Neuronal stem cell (in vitro differentiated cells): ENCODE measurements around the gene TUBGCP2.

Source experiments
- DNase-seq: peaks from one replicate; pipeline ENCODE4 v3.0.0-alpha.2; 2013; ENCODE audit warnings: low spot score
- H2AFZ ChIP-seq: one replicate; pipeline ENCODE4 v1.6.1; 2013; ENCODE audit warnings: mild to moderate bottlenecking, low read length, inconsistent platforms
- H2AK5ac ChIP-seq: 2 replicates; pipeline ENCODE4 v1.6.1; 2013; ENCODE audit warnings: low read depth, mild to moderate bottlenecking, inconsistent platforms, low read length, moderate library complexity, mixed read lengths
- H2BK120ac ChIP-seq: 2 replicates; pipeline ENCODE4 v1.6.1; 2013; ENCODE audit warnings: low read depth, mild to moderate bottlenecking, inconsistent platforms, low read length, moderate library complexity, mixed read lengths
- H2BK12ac ChIP-seq: one replicate; pipeline ENCODE4 v1.6.1; 2013; ENCODE audit warnings: low read length, inconsistent platforms
- H2BK15ac ChIP-seq: 2 replicates; pipeline ENCODE4 v1.6.1; 2013; ENCODE audit warnings: mild to moderate bottlenecking, low read length, inconsistent platforms, mixed read lengths
- H2BK5ac ChIP-seq: one replicate; pipeline ENCODE4 v1.6.1; 2013; ENCODE audit warnings: inconsistent platforms, mild to moderate bottlenecking, low read length, moderate library complexity
- H3K14ac ChIP-seq: one replicate; pipeline ENCODE4 v1.6.1; 2013; ENCODE audit warnings: low read length, inconsistent platforms
- H3K18ac ChIP-seq: 2 replicates; pipeline ENCODE4 v1.6.1; 2013; ENCODE audit warnings: low read length, inconsistent platforms
- H3K23ac ChIP-seq: 2 replicates; pipeline ENCODE4 v1.6.1; 2013; ENCODE audit warnings: low read depth, mild to moderate bottlenecking, mixed read lengths, low read length, inconsistent platforms; ENCODE audit not compliant: poor library complexity
- H3K27ac ChIP-seq: replicated peaks from 3 replicates; pipeline ENCODE4 v1.5.1; 2013; ENCODE audit warnings: low read length, inconsistent platforms
- H3K27me3 ChIP-seq, 3 experiments: 2 replicates each; pipeline ENCODE4 v1.6.1; 2013; ENCODE audit warnings: low read length in 3 of 3, mild to moderate bottlenecking in 2 of 3, inconsistent platforms in 1 of 3, low read depth in 1 of 3, mixed read lengths in 1 of 3, moderate library complexity in 1 of 3; ENCODE audit not compliant: control insufficient read depth in 3 of 3, insufficient read depth in 3 of 3
- H3K36me3 ChIP-seq, 2 donors: replicated peaks in 1 of 2; 2 replicates each; pipeline ENCODE4 v1.6.1; 2013; ENCODE audit warnings: low read length in 2 of 2; ENCODE audit not compliant: control insufficient read depth in 2 of 2, insufficient read depth in 2 of 2
- H3K4ac ChIP-seq: 2 replicates; pipeline ENCODE4 v1.6.1; 2013; ENCODE audit warnings: inconsistent platforms, mild to moderate bottlenecking, low read length, moderate library complexity
- H3K4me1 ChIP-seq, 2 donors: 1 replicate in 1 of 2; 2 replicates in 1 of 2; pipeline ENCODE4 v1.6.1; 2013; ENCODE audit warnings: low read length in 2 of 2, low read depth in 1 of 2; ENCODE audit not compliant: control insufficient read depth in 2 of 2, insufficient read depth in 1 of 2
- H3K4me2 ChIP-seq: one replicate; pipeline ENCODE4 v1.6.1; 2013; ENCODE audit warnings: mild to moderate bottlenecking, low read length, inconsistent platforms; ENCODE audit not compliant: insufficient read depth, poor library complexity, severe bottlenecking
- H3K4me3 ChIP-seq, 2 donors: 2 replicates each; pipeline ENCODE4 v1.5.1; 2013; ENCODE audit warnings: low read length in 2 of 2, mild to moderate bottlenecking in 2 of 2, inconsistent platforms in 1 of 2, moderate library complexity in 1 of 2
- H3K79me1 ChIP-seq: one replicate; pipeline ENCODE4 v1.6.1; 2013; ENCODE audit warnings: low read depth, mild to moderate bottlenecking, inconsistent platforms, low read length, moderate library complexity
- H3K9ac ChIP-seq: one replicate; pipeline ENCODE4 v1.6.1; 2013; ENCODE audit warnings: mild to moderate bottlenecking, low read depth, low read length, inconsistent platforms; ENCODE audit not compliant: poor library complexity
- H3K9me3 ChIP-seq, 2 donors: replicated peaks in 1 of 2; 2 replicates each; pipeline versions ENCODE3 to v1.6.1; 2013; ENCODE audit warnings: low read length in 2 of 2, mild to moderate bottlenecking in 2 of 2, inconsistent platforms in 1 of 2, low read depth in 1 of 2, mixed read lengths in 1 of 2, moderate library complexity in 1 of 2; ENCODE audit not compliant: control insufficient read depth in 2 of 2, insufficient read depth in 1 of 2
- H4K8ac ChIP-seq: one replicate; pipeline ENCODE4 v1.6.1; 2013; ENCODE audit warnings: low read depth, mild to moderate bottlenecking, inconsistent platforms, low read length, moderate library complexity
- H4K91ac ChIP-seq: one replicate; pipeline ENCODE4 v1.6.1; 2013; ENCODE audit warnings: low read length, low read depth, mild to moderate bottlenecking, inconsistent platforms; ENCODE audit not compliant: poor library complexity
- WGBS, 2 donors: extraction: QIAGEN DNeasy Blood & Tissue Kit; methylation state at CpG; one replicate each; pipeline ENCODE4 v1.1.7; 2013; ENCODE audit warnings: missing lambda C conversion rate in 2 of 2, mixed read lengths in 1 of 2; ENCODE audit not compliant: insufficient read length in 2 of 2, insufficient replicate concordance in 1 of 2; ENCODE audit errors: extremely low coverage in 2 of 2; 5-methylcytosine and 5-hydroxymethylcytosine counted together

TUBGCP2 gene

GRCh38 chr10:133310399-133310755 is 1.7 kb upstream of the TUBGCP2 start:
- peaks cover 25% of the 10 kb centered on the region for H3K79me1 ChIP-seq
- H3K4me2 ChIP-seq, result no peak overlapping the region
- H3K4me3 ChIP-seq, result no peak overlapping the region
- peak overlapping the region; percentile 40 for H3K23ac ChIP-seq
- peak overlapping the region; percentile 30 for H3K9ac ChIP-seq
- WGBS, 2 donors, result no CpG with 5 or more reads among the region's 16 CpGs
- H3K9me3 ChIP-seq, result no peaks in the 10 kb centered on the region
- no peak overlapping the region for H4K8ac ChIP-seq
- no peak overlapping the region for H3K18ac ChIP-seq
- no peak overlapping the region for H2BK12ac ChIP-seq
- H2BK120ac ChIP-seq, result no peak overlapping the region
- no peak overlapping the region for H2AK5ac ChIP-seq
- H3K14ac ChIP-seq, result no peak overlapping the region
- H3K4me1 ChIP-seq, result peaks cover 8 to 12% of the 10 kb centered on the region in 2 donors
- H4K91ac ChIP-seq, result no peak overlapping the region
- H3K27me3 ChIP-seq, result no peaks in the 10 kb centered on the region
- no peak overlapping the region for H3K4ac ChIP-seq
- peaks cover 27 to 41% of the 10 kb centered on the region in 2 donors for H3K36me3 ChIP-seq
- no peak overlapping the region for H2BK15ac ChIP-seq
- H2BK5ac ChIP-seq, result no peak overlapping the region
- no peak overlapping the region for H3K27ac ChIP-seq
- H2AFZ ChIP-seq, result no peak overlapping the region
- DNase-seq, result no peak

DNA sequence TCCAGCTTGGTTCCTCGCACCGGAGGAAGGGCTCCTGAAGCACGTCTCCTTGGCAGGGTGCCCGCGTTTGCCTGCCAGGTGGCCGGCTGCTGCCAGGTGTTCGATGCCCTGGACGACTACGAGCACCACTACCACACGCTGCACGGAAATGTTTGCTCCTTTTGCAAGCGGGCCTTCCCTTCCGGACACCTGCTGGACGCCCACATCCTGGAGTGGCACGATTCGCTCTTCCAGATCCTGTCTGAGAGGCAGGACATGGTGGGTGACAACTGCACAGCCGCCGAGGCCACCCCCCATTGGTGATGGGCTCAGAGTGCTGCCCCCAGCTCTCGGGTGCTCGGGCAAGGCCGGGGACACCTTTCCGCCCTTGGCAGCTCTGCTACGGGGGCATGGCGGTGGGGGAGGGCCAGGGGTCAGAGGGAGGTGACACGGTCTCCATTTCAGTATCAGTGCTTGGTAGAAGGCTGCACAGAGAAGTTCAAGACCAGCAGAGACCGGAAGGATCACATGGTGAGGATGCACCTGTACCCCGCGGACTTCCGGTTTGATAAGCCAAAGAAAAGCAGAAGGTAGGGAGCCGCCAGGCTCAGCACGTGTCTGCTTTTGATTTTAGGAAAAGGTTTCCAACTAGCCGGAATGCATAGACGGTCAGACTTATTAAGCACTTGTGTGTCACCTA is 1.2 kb upstream of the TUBGCP2 start:
- WGBS, 2 donors, result no CpG with 5 or more reads among the region's 33 CpGs
- H3K4ac ChIP-seq, result peak overlapping the region; percentile 23
- peaks cover 25% of the 10 kb centered on the region for H3K79me1 ChIP-seq
- H3K4me1 ChIP-seq, result peaks cover 8 to 12% of the 10 kb centered on the region in 2 donors
- no peak overlapping the region for H2AFZ ChIP-seq
- no peak overlapping the region for H3K27ac ChIP-seq
- DNase-seq, result no peak
- peak overlapping the region; percentile 57 for H3K18ac ChIP-seq
- peaks cover 27 to 41% of the 10 kb centered on the region in 2 donors for H3K36me3 ChIP-seq
- H3K9me3 ChIP-seq, result no peaks in the 10 kb centered on the region
- H2BK15ac ChIP-seq, result no peak overlapping the region
- H4K8ac ChIP-seq, result peak overlapping the region; percentile 65
- peak overlapping the region; percentile 93 for H3K23ac ChIP-seq
- H3K4me2 ChIP-seq, result no peak overlapping the region
- no peak overlapping the region for H2BK12ac ChIP-seq
- H2BK120ac ChIP-seq, result no peak overlapping the region
- H2AK5ac ChIP-seq, result peak overlapping the region; percentile 75
- peak overlapping the region; percentile 12 for H4K91ac ChIP-seq
- no peak overlapping the region for H2BK5ac ChIP-seq
- H3K9ac ChIP-seq, result no peak overlapping the region
- H3K4me3 ChIP-seq, result peak overlapping the region in 1 of 2 donors; percentile 81
- H3K27me3 ChIP-seq, result no peaks in the 10 kb centered on the region
- peak overlapping the region; percentile 82 for H3K14ac ChIP-seq

- peak overlapping the region; percentile 92 for H3K27ac ChIP-seq
- H2BK120ac ChIP-seq, result no peak overlapping the region
- H3K4me2 ChIP-seq, result peak overlapping the region; percentile 94
- H3K14ac ChIP-seq, result peak overlapping the region; percentile 84
- peaks cover 27 to 41% of the 10 kb centered on the region in 2 donors for H3K36me3 ChIP-seq
- peak; percentile 89 for DNase-seq
- peak overlapping the region; percentile 48 for H4K8ac ChIP-seq
- no peaks in the 10 kb centered on the region for H3K27me3 ChIP-seq
- H3K9ac ChIP-seq, result peak overlapping the region; percentile 89
- H2AFZ ChIP-seq, result peak overlapping the region; percentile 100
- H3K4me3 ChIP-seq, result peak overlapping the region; percentile 81 to 94
- H3K4ac ChIP-seq, result peak overlapping the region; percentile 93
- no peaks in the 10 kb centered on the region for H3K9me3 ChIP-seq
- H2BK5ac ChIP-seq, result peak overlapping the region; percentile 82
- H2BK15ac ChIP-seq, result no peak overlapping the region
- peak overlapping the region; percentile 90 for H2BK12ac ChIP-seq
- WGBS, 2 donors, result no CpG with 5 or more reads among the region's 46 CpGs
- H3K23ac ChIP-seq, result peak overlapping the region; percentile 93
- H3K18ac ChIP-seq, result peak overlapping the region; percentile 100
- H4K91ac ChIP-seq, result no peak overlapping the region
- peak overlapping the region; percentile 75 for H2AK5ac ChIP-seq
- peaks cover 8 to 12% of the 10 kb centered on the region in 2 donors for H3K4me1 ChIP-seq
- H3K79me1 ChIP-seq, result peaks cover 25% of the 10 kb centered on the region
Observed at GRCh38 chr10:133309100-133309719, 538 bp upstream of the TUBGCP2 start.

DNA sequence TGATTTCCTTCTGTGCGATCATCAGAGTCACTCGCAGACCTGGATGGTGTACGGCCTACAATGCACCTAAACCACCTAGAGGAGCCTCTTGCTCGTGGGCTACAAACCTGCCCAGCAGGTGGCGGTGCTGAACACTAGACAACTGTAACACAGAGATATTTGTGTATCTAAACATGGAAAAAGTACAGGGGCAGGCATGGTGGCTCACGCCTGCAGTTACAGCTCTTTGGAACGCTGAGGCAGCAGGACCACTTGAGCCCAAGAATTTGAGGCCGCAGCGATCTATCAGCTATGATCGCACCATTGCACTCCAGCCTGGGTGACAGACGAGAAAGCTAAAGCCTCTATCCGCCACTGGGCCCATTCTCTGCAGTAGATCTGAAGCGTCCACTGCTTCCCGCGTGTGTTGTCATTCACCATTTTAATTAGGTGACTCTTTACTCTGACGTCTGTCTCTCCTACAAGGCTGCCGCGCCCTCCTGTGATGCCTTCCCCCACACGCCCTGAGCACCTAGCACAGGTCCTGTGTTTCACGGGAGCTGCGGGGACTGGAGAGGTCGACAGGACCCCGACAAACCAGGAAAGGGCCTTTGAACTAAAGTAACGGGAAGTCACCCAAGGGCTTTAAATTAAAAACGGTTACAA is 774 bp downstream of the TUBGCP2 start:
- H2BK5ac ChIP-seq, result peak overlapping the region; percentile 82
- H2AK5ac ChIP-seq, result no peak overlapping the region
- no peak overlapping the region for H3K4ac ChIP-seq
- H3K9ac ChIP-seq, result peak overlapping the region; percentile 89
- H4K91ac ChIP-seq, result no peak overlapping the region
- peak overlapping the region; percentile 94 for H3K4me2 ChIP-seq
- H2BK120ac ChIP-seq, result no peak overlapping the region
- peaks cover 27 to 37% of the 10 kb centered on the region in 2 donors for H3K36me3 ChIP-seq
- H3K23ac ChIP-seq, result no peak overlapping the region
- no peaks in the 10 kb centered on the region for H3K27me3 ChIP-seq
- WGBS, 2 donors, result no CpG with 5 or more reads among the region's 25 CpGs
- peak; percentile 48 for DNase-seq
- no peak overlapping the region for H3K14ac ChIP-seq
- no peak overlapping the region for H2BK15ac ChIP-seq
- H3K4me3 ChIP-seq, result peak overlapping the region; percentile 81 to 94
- H3K79me1 ChIP-seq, result peaks cover 25% of the 10 kb centered on the region
- H3K9me3 ChIP-seq, result no peaks in the 10 kb centered on the region
- H3K27ac ChIP-seq, result peak overlapping the region; percentile 19
- H2AFZ ChIP-seq, result peak overlapping the region; percentile 100
- no peak overlapping the region for H3K18ac ChIP-seq
- H3K4me1 ChIP-seq, result peaks cover 8 to 12% of the 10 kb centered on the region in 2 donors
- H2BK12ac ChIP-seq, result no peak overlapping the region
- no peak overlapping the region for H4K8ac ChIP-seq
